ENCODE data around the gene P4HA3.

GRCh38 chr11:74288911-74289310 is 22.5 kb downstream of the P4HA3 start:
- TF ChIP-seq CTCF (conservative IDR thresholded peaks at IDR 0.05; ENCODE audit: low read depth, low read length), result no peak
- TF ChIP-seq EZH2 (IDR thresholded peaks at IDR 0.05; ENCODE audit: low read length, unreplicated experiment), result no peak
- TF ChIP-seq EZH2phosphoT487 (IDR thresholded peaks at IDR 0.05; ENCODE audit: borderline replicate concordance, low read length), result no peak

Measured in PC-3 (cell line).